HFFc6 (cell line): ENCODE data around the gene GATA3. TPM values are rescaled to one million over a fixed set of nuclear protein-coding genes. Genes with fewer than 3 reads are reported as not detected.

ENCODE experiments used
- DNase-seq: peaks from one replicate; pipeline ENCODE4 v3.0.0-alpha.2; 2018
- H3K27ac Mint-ChIP-seq: 2 replicates; pipeline ENCODE4 v1.8.0; 2020; ENCODE audit warnings: mild to moderate bottlenecking, mixed read lengths
- H3K27me3 Mint-ChIP-seq: 2 replicates; pipeline ENCODE4 v1.8.0; 2021; ENCODE audit warnings: mild to moderate bottlenecking, moderate library complexity, mixed read lengths; ENCODE audit not compliant: insufficient read depth
- H3K36me3 Mint-ChIP-seq: 2 replicates; pipeline ENCODE4 v1.8.0; 2021; ENCODE audit warnings: low read depth, mixed read lengths
- H3K4me1 Mint-ChIP-seq: 2 replicates; pipeline ENCODE4 v1.8.0; 2020; ENCODE audit warnings: low read depth, mixed read lengths
- H3K4me3 Mint-ChIP-seq: 2 replicates; pipeline ENCODE4 v1.8.0; 2020; ENCODE audit warnings: mild to moderate bottlenecking, moderate library complexity, mixed read lengths
- H3K9me3 Mint-ChIP-seq: 2 replicates; pipeline ENCODE4 v1.8.0; 2020; ENCODE audit warnings: mild to moderate bottlenecking, mixed read lengths
- CTCF ChIP-seq: fragments of 200-600 bp; sonication (generic); IDR thresholded peaks from 2 replicates; pipeline ENCODE4 v1.5.0; 2021; ENCODE audit warnings: antibody characterized with exemption, mild to moderate bottlenecking
- total RNA-seq, 6 experiments: library from RNA; stranded (reverse); fragmentation: NEBNext Ultra II Directional; extraction: Animal tissue kit (Norgen Biotek cat#: 25700); gene quantifications; 2 replicates in 1 of 6; 3 replicates in 5 of 6; pipeline ENCODE4 v1.2.3, GENCODE V29; 2021

GATA3 gene
- total RNA-seq, 6 experiments from 2014 or later = 0.07 to 0.43 (median 0.16) TPM; not detected in 2

DNA sequence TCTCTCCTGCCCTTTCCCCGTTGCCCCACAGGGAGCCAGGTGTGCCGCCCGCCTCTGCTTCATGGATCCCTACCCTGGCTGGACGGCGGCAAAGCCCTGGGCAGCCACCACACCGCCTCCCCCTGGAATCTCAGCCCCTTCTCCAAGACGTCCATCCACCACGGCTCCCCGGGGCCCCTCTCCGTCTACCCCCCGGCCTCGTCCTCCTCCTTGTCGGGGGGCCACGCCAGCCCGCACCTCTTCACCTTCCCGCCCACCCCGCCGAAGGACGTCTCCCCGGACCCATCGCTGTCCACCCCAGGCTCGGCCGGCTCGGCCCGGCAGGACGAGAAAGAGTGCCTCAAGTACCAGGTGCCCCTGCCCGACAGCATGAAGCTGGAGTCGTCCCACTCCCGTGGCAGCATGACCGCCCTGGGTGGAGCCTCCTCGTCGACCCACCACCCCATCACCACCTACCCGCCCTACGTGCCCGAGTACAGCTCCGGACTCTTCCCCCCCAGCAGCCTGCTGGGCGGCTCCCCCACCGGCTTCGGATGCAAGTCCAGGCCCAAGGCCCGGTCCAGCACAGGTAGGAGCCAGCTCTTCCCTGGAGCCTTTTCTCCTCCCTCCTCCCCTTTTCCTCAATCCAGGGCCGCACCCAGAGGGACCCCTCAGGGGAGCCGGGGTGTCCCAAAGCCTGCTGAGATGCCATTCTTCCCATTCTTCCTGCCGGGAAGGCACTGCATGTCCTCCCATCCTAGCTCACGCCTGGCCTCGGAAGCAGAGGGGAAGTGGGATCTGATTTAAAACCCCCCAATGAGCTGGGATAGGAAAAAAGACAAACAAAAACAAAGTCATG is 4.0 kb downstream of the GATA3 start:
- Mint-ChIP-seq H3K9me3 (no peaks in the 10 kb centered on the region; the same call in 1 of the 2 replicates), H3K4me1 (peaks cover 34% of the 10 kb centered on the region), H3K27me3 (peaks cover 61% of the 10 kb centered on the region), H3K4me3 (no peak overlapping the region), H3K36me3 (no peaks in the 10 kb centered on the region), H3K27ac (no peak overlapping the region)
- no peak for DNase-seq
- TF ChIP-seq CTCF = no peak

DNA sequence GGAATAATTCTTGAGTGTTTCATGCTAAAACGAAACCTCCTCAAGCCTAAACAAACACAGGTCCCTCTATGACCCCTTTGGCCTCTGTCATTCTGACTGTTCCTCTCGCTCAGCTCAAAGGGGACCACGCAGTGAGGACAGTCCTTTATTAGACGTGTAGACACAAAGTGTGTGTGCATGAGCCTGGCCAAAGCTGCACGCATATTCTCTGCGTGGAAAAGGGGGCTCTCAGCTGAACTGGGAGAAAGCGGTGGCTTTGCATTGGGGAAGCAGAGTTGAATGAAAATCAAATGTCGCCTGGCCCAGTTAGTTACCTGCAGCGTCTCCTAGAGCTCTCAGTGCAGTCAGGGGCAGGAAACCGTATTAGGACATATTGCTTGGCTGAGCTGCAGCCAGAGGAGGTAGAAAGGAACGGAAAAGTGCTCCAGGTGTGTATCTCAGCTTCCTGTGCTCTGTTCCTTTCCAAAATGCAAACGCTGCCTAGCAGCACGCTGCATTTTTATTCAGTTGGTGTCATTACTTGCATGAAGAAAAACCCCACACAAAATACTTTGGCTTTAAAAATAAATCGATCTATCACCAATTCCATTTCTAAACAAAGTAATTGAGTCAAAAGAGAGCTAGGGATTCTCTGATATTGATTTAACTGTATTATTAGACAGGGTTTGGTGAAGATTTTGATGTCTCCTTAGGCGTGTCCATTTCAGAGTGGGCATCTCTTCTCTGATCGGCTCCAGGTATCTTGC is 4.9 kb downstream of the GATA3 start:
- Mint-ChIP-seq H3K27ac (peak overlapping the region; percentile 6; the same call in 1 of the 2 replicates), H3K27me3 (peaks cover 64% of the 10 kb centered on the region), H3K36me3 (no peaks in the 10 kb centered on the region), H3K9me3 (no peaks in the 10 kb centered on the region), H3K4me3 (peak overlapping the region; percentile 81), H3K4me1 (peaks cover 26% of the 10 kb centered on the region)
- no peak for TF ChIP-seq CTCF
- no peak for DNase-seq

GRCh38 chr10:8060010-8060703 is 5.7 kb downstream of the GATA3 start:
- Mint-ChIP-seq H3K4me1 (peaks cover 22% of the 10 kb centered on the region), H3K36me3 (no peaks in the 10 kb centered on the region), H3K27me3 (peaks cover 64% of the 10 kb centered on the region), H3K27ac (peak overlapping the region; percentile 6; the same call in 1 of the 2 replicates), H3K4me3 (peak overlapping the region; percentile 81), H3K9me3 (no peaks in the 10 kb centered on the region)
- peak; percentile 46 for DNase-seq
- no peak for TF ChIP-seq CTCF

GRCh38 chr10:8060704-8061121 is 6.2 kb downstream of the GATA3 start:
- Mint-ChIP-seq H3K36me3 (no peaks in the 10 kb centered on the region), H3K4me3 (peak overlapping the region; percentile 81), H3K27me3 (peaks cover 63% of the 10 kb centered on the region), H3K27ac (no peak overlapping the region), H3K9me3 (no peaks in the 10 kb centered on the region), H3K4me1 (peaks cover 25% of the 10 kb centered on the region)
- TF ChIP-seq CTCF = no peak
- DNase-seq = no peak
